Activated naive CD8-positive, alpha-beta T cell treated with anti-CD3 and anti-CD28 coated beads, Interleukin-2, amount 50 U/mL, for 24 hours (primary cell): ENCODE data around the gene PNMA8B.
"Not testable (repeated sequence)": the region's sequence is repeated elsewhere in the genome, so short reads cannot be mapped to it uniquely, and the experiment has no call there.

Experiments
- ATAC-seq: fragments of 150-1000 bp; cut with Tn5 transposase; one replicate; pipeline ENCODE4 v1.10.0; 2021
- DNase-seq: peaks from one replicate; pipeline ENCODE4 v3.0.0; 2021
- H3K27ac Mint-ChIP-seq: one replicate; pipeline ENCODE4 v1.8.0; 2021; ENCODE audit warnings: mild to moderate bottlenecking, mixed read lengths
- H3K27me3 Mint-ChIP-seq: one replicate; pipeline ENCODE4 v1.8.0; 2021; ENCODE audit warnings: mixed read lengths
- H3K36me3 Mint-ChIP-seq: one replicate; pipeline ENCODE4 v1.8.0; 2021; ENCODE audit warnings: low read depth, mixed read lengths
- H3K4me1 Mint-ChIP-seq: one replicate; pipeline ENCODE4 v1.8.0; 2021; ENCODE audit warnings: mixed read lengths
- H3K4me3 Mint-ChIP-seq: one replicate; pipeline ENCODE4 v1.8.0; 2021; ENCODE audit warnings: mild to moderate bottlenecking, moderate library complexity, mixed read lengths
- H3K9me3 Mint-ChIP-seq: one replicate; pipeline ENCODE4 v1.8.0; 2021; ENCODE audit warnings: mixed read lengths

PNMA8B gene

GRCh38 chr19:46495786-46496099 is at the start of gene PNMA8B:
Gene PNMA8B, minus strand, starts transcription at chr19:46495867. Its CDS starts 402 bp downstream, at chr19:46495465.
- Mint-ChIP-seq H3K4me3 (peak within 1 kb of the TSS; percentile 53), H3K4me1 (peaks cover 13% of the 10 kb centered on the region), H3K9me3 (no peaks in the 10 kb centered on the region), H3K27ac (no peak within 1 kb of the TSS), H3K27me3 (peaks cover 66% of the 10 kb centered on the region), H3K36me3 (no peaks in the 10 kb centered on the region)
- ATAC-seq = no peak
- no peak for DNase-seq

- DNase-seq (no peak), ATAC-seq (no peak)
- Mint-ChIP-seq H3K36me3 (no peaks in the 10 kb centered on the region), H3K27me3 (no peaks in the 10 kb centered on the region), H3K27ac (no peak overlapping the region), H3K4me3 (no peak overlapping the region), H3K9me3 (peaks cover 6% of the 10 kb centered on the region), H3K4me1 (peaks cover 4% of the 10 kb centered on the region)
Observed at GRCh38 chr19:46544651-46545050, 49.0 kb upstream of the PNMA8B start.

- no peak overlapping the region for H3K4me3 Mint-ChIP-seq
- no peak overlapping the region for H3K27ac Mint-ChIP-seq
- no peaks in the 10 kb centered on the region for H3K36me3 Mint-ChIP-seq
- ATAC-seq (peak; percentile 72), DNase-seq (peak; percentile 84)
- H3K9me3 Mint-ChIP-seq = peaks cover 5% of the 10 kb centered on the region
- no peaks in the 10 kb centered on the region for H3K27me3 Mint-ChIP-seq
- H3K4me1 Mint-ChIP-seq = peaks cover 9% of the 10 kb centered on the region
Observed at GRCh38 chr19:46542428-46543230, 47.0 kb upstream of the PNMA8B start.

- no peak overlapping the region for H3K4me3 Mint-ChIP-seq
Observed at GRCh38 chr19:46537136-46538097, 41.8 kb upstream of the PNMA8B start.

GRCh38 chr19:46536391-46536790 is 40.7 kb upstream of the PNMA8B start:
- Mint-ChIP-seq H3K27ac (no peak overlapping the region), H3K9me3 (peaks cover 5% of the 10 kb centered on the region), H3K36me3 (no peaks in the 10 kb centered on the region), H3K4me1 (peaks cover 5% of the 10 kb centered on the region), H3K4me3 (no peak overlapping the region), H3K27me3 (peaks cover 2% of the 10 kb centered on the region)
- ATAC-seq = no peak
- DNase-seq = no peak

More at GRCh38 chr19:46537136-46538097, 41.8 kb upstream of the PNMA8B start:
- Mint-ChIP-seq H3K36me3 (no peaks in the 10 kb centered on the region), H3K4me1 (peaks cover 5% of the 10 kb centered on the region), H3K27me3 (peaks cover 2% of the 10 kb centered on the region), H3K27ac (no peak overlapping the region), H3K9me3 (peaks cover 5% of the 10 kb centered on the region)
- ATAC-seq (peak; percentile 59), DNase-seq (peak; percentile 76)

GRCh38 chr19:46533621-46534081 is 38.0 kb upstream of the PNMA8B start:
- Mint-ChIP-seq H3K27ac (no peak overlapping the region), H3K36me3 (no peaks in the 10 kb centered on the region), H3K4me1 (peaks cover 13% of the 10 kb centered on the region), H3K4me3 (no peak overlapping the region), H3K27me3 (peaks cover 8% of the 10 kb centered on the region), H3K9me3 (peaks cover 2% of the 10 kb centered on the region)
- DNase-seq (no peak), ATAC-seq (no peak)

- no peaks in the 10 kb centered on the region for H3K36me3 Mint-ChIP-seq
- peaks cover 8% of the 10 kb centered on the region for H3K27me3 Mint-ChIP-seq
- H3K27ac Mint-ChIP-seq = no peak overlapping the region
- H3K4me3 Mint-ChIP-seq = no peak overlapping the region
- H3K4me1 Mint-ChIP-seq = peaks cover 11% of the 10 kb centered on the region
- DNase-seq (no peak), ATAC-seq (no peak)
- no peaks in the 10 kb centered on the region for H3K9me3 Mint-ChIP-seq
Observed at GRCh38 chr19:46533078-46533620, 37.5 kb upstream of the PNMA8B start.

GRCh38 chr19:46530636-46531035 is 35.0 kb upstream of the PNMA8B start:
- H3K27ac Mint-ChIP-seq = no peak overlapping the region
- ATAC-seq (no peak), DNase-seq (no peak)
- H3K4me3 Mint-ChIP-seq = no peak overlapping the region
- peaks cover 15% of the 10 kb centered on the region for H3K4me1 Mint-ChIP-seq
- peaks cover 8% of the 10 kb centered on the region for H3K27me3 Mint-ChIP-seq
- H3K9me3 Mint-ChIP-seq = peaks cover 6% of the 10 kb centered on the region
- H3K36me3 Mint-ChIP-seq = no peaks in the 10 kb centered on the region

GRCh38 chr19:46529622-46530451 is 34.2 kb upstream of the PNMA8B start:
- no peak overlapping the region for H3K4me3 Mint-ChIP-seq
- H3K4me1 Mint-ChIP-seq = peaks cover 15% of the 10 kb centered on the region
- peaks cover 8% of the 10 kb centered on the region for H3K27me3 Mint-ChIP-seq
- H3K36me3 Mint-ChIP-seq = peaks cover 2% of the 10 kb centered on the region
- DNase-seq (peak; percentile 79), ATAC-seq (peak; percentile 57)
- peaks cover 6% of the 10 kb centered on the region for H3K9me3 Mint-ChIP-seq
- peak overlapping the region; percentile 8 for H3K27ac Mint-ChIP-seq

GRCh38 chr19:46528601-46529590 is 33.2 kb upstream of the PNMA8B start:
- peaks cover 6% of the 10 kb centered on the region for H3K36me3 Mint-ChIP-seq
- H3K27me3 Mint-ChIP-seq = peaks cover 6% of the 10 kb centered on the region
- no peak overlapping the region for H3K4me3 Mint-ChIP-seq
- ATAC-seq (no peak), DNase-seq (no peak)
- H3K4me1 Mint-ChIP-seq = peaks cover 20% of the 10 kb centered on the region
- peaks cover 12% of the 10 kb centered on the region for H3K9me3 Mint-ChIP-seq
- H3K27ac Mint-ChIP-seq = no peak overlapping the region

GRCh38 chr19:46526801-46527200 is 31.1 kb upstream of the PNMA8B start:
- not testable (repeated sequence) for H3K27me3 Mint-ChIP-seq, H3K36me3 Mint-ChIP-seq, DNase-seq, ATAC-seq, H3K4me3 Mint-ChIP-seq, H3K27ac Mint-ChIP-seq
- H3K9me3 Mint-ChIP-seq = peaks cover 12% of the 10 kb centered on the region
- H3K4me1 Mint-ChIP-seq = peaks cover 36% of the 10 kb centered on the region

GRCh38 chr19:46524308-46524707 is 28.6 kb upstream of the PNMA8B start:
- Mint-ChIP-seq H3K27ac (no peak overlapping the region), H3K36me3 (peaks cover 8% of the 10 kb centered on the region), H3K4me3 (no peak overlapping the region), H3K9me3 (peaks cover 12% of the 10 kb centered on the region), H3K27me3 (no peaks in the 10 kb centered on the region), H3K4me1 (peaks cover 39% of the 10 kb centered on the region)
- no peak for DNase-seq
- ATAC-seq = no peak

- not testable (repeated sequence) for H3K4me3 Mint-ChIP-seq, H3K27me3 Mint-ChIP-seq, DNase-seq, H3K36me3 Mint-ChIP-seq
- H3K27ac Mint-ChIP-seq = peak overlapping the region; percentile 84
- peaks cover 39% of the 10 kb centered on the region for H3K4me1 Mint-ChIP-seq
- H3K9me3 Mint-ChIP-seq = peaks cover 12% of the 10 kb centered on the region
- peak; percentile 96 for ATAC-seq
Observed at GRCh38 chr19:46522988-46523387, 27.3 kb upstream of the PNMA8B start.
